ENCODE measurements around the gene SSPN. TPM values are rescaled to one million over a fixed set of nuclear protein-coding genes. Genes with fewer than 3 reads are reported as not detected.

The SSPN gene
- total and polyA plus RNA-seq, 9 of the 15 experiments (the other 6 are each of a cell fraction or from before 2014, with no cell fraction given): 0.40 TPM; not detected in 8

GRCh38 chr12:26245175-26245942, 50.0 kb downstream of the SSPN start (continued):
- TF ChIP-seq NFXL1 (CRISPR knock-in tag; IDR thresholded peaks at IDR 0.05) (0 out of 2 replicates have a peak, but pooled peaks have one; percentile 34), LARP7 (IDR thresholded peaks at IDR 0.05) (no peak), XRCC3 (IDR thresholded peaks at IDR 0.05) (no peak), TAF15 (IDR thresholded peaks at IDR 0.05; ENCODE audit: low read depth, low read length) (no peak), TAL1 (IDR thresholded peaks at IDR 0.05) (no peak), ZNF79 (CRISPR knock-in tag; IDR thresholded peaks at IDR 0.05; ENCODE audit: low read depth) (0 out of 2 replicates have a peak, but pooled peaks have one; percentile 25), ZNF589 (CRISPR knock-in tag; IDR thresholded peaks at IDR 0.05; ENCODE audit: low read depth) (peak; percentile 85), U2AF2 (optimal IDR thresholded peaks at IDR 0.05; ENCODE audit: low read depth, low read length) (no peak), MED1 (CRISPR knock-in tag; IDR thresholded peaks at IDR 0.05; ENCODE audit: borderline replicate concordance) (no peak), ZNF830 (CRISPR knock-in tag; IDR thresholded peaks at IDR 0.05) (no peak), GATAD2A (IDR thresholded peaks at IDR 0.05) (no peak), ZNF354B (CRISPR knock-in tag; IDR thresholded peaks at IDR 0.05) (no peak), ZNF584 (CRISPR knock-in tag; IDR thresholded peaks at IDR 0.05; ENCODE audit: low read depth) (0 out of 2 replicates have a peak, but pooled peaks have one; percentile 41), POLR2AphosphoS5 (IDR thresholded peaks at IDR 0.05; ENCODE audit: control insufficient read depth, insufficient read depth, low read depth, low read length) (no peak), E2F5 (CRISPR knock-in tag; IDR thresholded peaks at IDR 0.05) (no peak), NFIX (CRISPR knock-in tag; IDR thresholded peaks at IDR 0.05; ENCODE audit: low read depth) (peak; percentile 95), ZNF551 (CRISPR knock-in tag; IDR thresholded peaks at IDR 0.05) (no peak), LEF1 (IDR thresholded peaks at IDR 0.05) (no peak), RREB1 (CRISPR knock-in tag; IDR thresholded peaks at IDR 0.05) (peak; percentile 61; the same call in 1 of the 2 replicates)
- TF ChIP-seq, protein P1, sequence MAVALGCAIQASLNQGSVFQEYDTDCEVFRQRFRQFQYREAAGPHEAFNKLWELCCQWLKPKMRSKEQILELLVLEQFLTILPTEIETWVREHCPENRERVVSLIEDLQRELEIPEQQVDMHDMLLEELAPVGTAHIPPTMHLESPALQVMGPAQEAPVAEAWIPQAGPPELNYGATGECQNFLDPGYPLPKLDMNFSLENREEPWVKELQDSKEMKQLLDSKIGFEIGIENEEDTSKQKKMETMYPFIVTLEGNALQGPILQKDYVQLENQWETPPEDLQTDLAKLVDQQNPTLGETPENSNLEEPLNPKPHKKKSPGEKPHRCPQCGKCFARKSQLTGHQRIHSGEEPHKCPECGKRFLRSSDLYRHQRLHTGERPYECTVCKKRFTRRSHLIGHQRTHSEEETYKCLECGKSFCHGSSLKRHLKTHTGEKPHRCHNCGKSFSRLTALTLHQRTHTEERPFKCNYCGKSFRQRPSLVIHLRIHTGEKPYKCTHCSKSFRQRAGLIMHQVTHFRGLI (CRISPR knock-in tag; IDR thresholded peaks at IDR 0.05): peak; percentile 55; the same call in 1 of the 2 replicates
- TF ChIP-seq, protein P2, sequence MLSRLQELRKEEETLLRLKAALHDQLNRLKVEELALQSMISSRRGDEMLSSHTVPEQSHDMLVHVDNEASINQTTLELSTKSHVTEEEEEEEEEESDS (CRISPR knock-in tag; IDR thresholded peaks at IDR 0.05): no peak

Measured in K562 (cell line).